H1 (cell line): ENCODE data around the gene CLMP. TPM values are rescaled to one million over a fixed set of nuclear protein-coding genes. Genes with fewer than 3 reads are reported as not detected.

Source experiments
- CTCF ChIA-PET: fragments of 300-600 bp; sonication (Branson Sonifier 250); formaldehyde crosslinking; loops from one replicate; lab custom pipeline; 2021; ENCODE audit not compliant: partially characterized antibody; lab: Charles Lee
- POLR2A ChIA-PET: fragments of 300-600 bp; sonication (Branson Sonifier 250); formaldehyde crosslinking; loops from one replicate; lab custom pipeline; 2021; ENCODE audit warnings: inconsistent platforms; ENCODE audit not compliant: partially characterized antibody; lab: Charles Lee
- DNase-seq, 2 experiments: peaks; one replicate each; pipeline versions ENCODE4 v3.0.0 to v3.0.0-alpha.2; 2010 to 2022; ENCODE audit warnings: low spot score in 2 of 2, low read depth in 1 of 2, mixed read lengths in 1 of 2
- FAIRE-seq: peaks from 2 replicates; lab custom pipeline; 2011; peaks lifted over from hg19 to GRCh38; lab: Jason Lieb, UNC
- H2AFZ ChIP-seq: 2 replicates; pipeline ENCODE4 v1.8.1; 2012; ENCODE audit warnings: low read length, inconsistent platforms
- H2AK5ac ChIP-seq: 2 replicates; pipeline ENCODE4 v1.6.1; 2013; ENCODE audit warnings: low read depth, low read length
- H2BK120ac ChIP-seq: replicated peaks from 2 replicates; pipeline ENCODE3; 2013; ENCODE audit warnings: low read depth, low read length, inconsistent platforms
- H2BK12ac ChIP-seq: 2 replicates; pipeline ENCODE4 v1.6.1; 2013; ENCODE audit warnings: low read depth, low read length
- H2BK15ac ChIP-seq: 2 replicates; pipeline ENCODE4 v1.6.1; 2013; ENCODE audit warnings: low read length
- H2BK20ac ChIP-seq: 2 replicates; pipeline ENCODE4 v1.6.1; 2013; ENCODE audit warnings: low read length
- H2BK5ac ChIP-seq: 2 replicates; pipeline ENCODE4 v1.6.1; 2013; ENCODE audit warnings: low read depth, low read length
- H3K14ac ChIP-seq: 2 replicates; pipeline ENCODE4 v1.6.1; 2013; ENCODE audit warnings: inconsistent platforms; ENCODE audit not compliant: insufficient read length
- H3K18ac ChIP-seq: 2 replicates; pipeline ENCODE4 v1.6.1; 2013; ENCODE audit warnings: low read length; ENCODE audit errors: extremely low read depth
- H3K23ac ChIP-seq: 2 replicates; pipeline ENCODE4 v1.6.1; 2013; ENCODE audit warnings: inconsistent platforms; ENCODE audit not compliant: insufficient read length
- H3K23me2 ChIP-seq: 2 replicates; pipeline ENCODE4 v1.6.1; 2013; ENCODE audit warnings: low read depth, low read length
- H3K27ac ChIP-seq: 2 replicates; pipeline ENCODE4 v1.6.1; 2011; ENCODE audit warnings: low read depth, low read length, inconsistent platforms
- H3K27me3 ChIP-seq, 4 experiments: replicated peaks in 1 of 4; 1 replicate in 1 of 4; 2 replicates in 3 of 4; pipeline versions ENCODE4 v1.6.1 to v1.8.1; 2011 to 2013; ENCODE audit warnings: low read length in 3 of 4, mild to moderate bottlenecking in 3 of 4, inconsistent platforms in 2 of 4, mixed read lengths in 2 of 4, moderate library complexity in 1 of 4; ENCODE audit not compliant: control insufficient read depth in 3 of 4, insufficient read depth in 3 of 4; ENCODE audit errors: extremely low read depth in 1 of 4
- H3K36me3 ChIP-seq, 4 experiments: 2 replicates each; pipeline versions ENCODE4 v1.6.1 to v1.8.1; 2011 to 2013; ENCODE audit warnings: mild to moderate bottlenecking in 4 of 4, low read length in 3 of 4, moderate library complexity in 2 of 4, control low read depth in 1 of 4, inconsistent platforms in 1 of 4; ENCODE audit not compliant: insufficient read depth in 4 of 4, control insufficient read depth in 2 of 4
- H3K4ac ChIP-seq: replicated peaks from 2 replicates; pipeline ENCODE3; 2013; ENCODE audit warnings: low read length, low read depth, mixed read lengths, inconsistent platforms; ENCODE audit not compliant: insufficient read length
- H3K4me1 ChIP-seq, 4 experiments: replicated peaks in 1 of 4; 1 replicate in 1 of 4; 2 replicates in 3 of 4; pipeline versions ENCODE4 v1.6.1 to v1.8.1; 2011 to 2013; ENCODE audit warnings: low read length in 3 of 4, inconsistent platforms in 2 of 4, mixed read lengths in 1 of 4; ENCODE audit not compliant: insufficient read depth in 4 of 4, control insufficient read depth in 3 of 4
- H3K4me2 ChIP-seq, 2 experiments: 2 replicates each; pipeline versions ENCODE4 v1.6.1 to v1.8.1; 2011 to 2013; ENCODE audit warnings: low read depth in 2 of 2, low read length in 2 of 2, control low read depth in 1 of 2, inconsistent platforms in 1 of 2, mild to moderate bottlenecking in 1 of 2; ENCODE audit not compliant: insufficient read depth in 1 of 2
- H3K4me3 ChIP-seq, 4 experiments: fragments of 200-600, 300-600 bp in 1 of 4; sonication (generic), shearing (Covaris generic), sonication (Bioruptor Twin) in 1 of 4; 2 replicates each; pipeline versions ENCODE4 v1.5.1 to v1.8.1; 2011 to 2016; ENCODE audit warnings: low read length in 4 of 4, low read depth in 3 of 4, control low read depth in 2 of 4, inconsistent platforms in 2 of 4, mild to moderate bottlenecking in 2 of 4, mixed read lengths in 1 of 4, moderate library complexity in 1 of 4; ENCODE audit not compliant: insufficient read depth in 2 of 4; ENCODE audit errors: extremely low read depth in 1 of 4
- H3K56ac ChIP-seq: replicated peaks from 2 replicates; pipeline ENCODE3; 2013; ENCODE audit warnings: low read depth, mild to moderate bottlenecking, mixed read lengths, low read length, inconsistent platforms; ENCODE audit not compliant: insufficient read length
- H3K79me1 ChIP-seq: 2 replicates; pipeline ENCODE4 v1.6.1; 2013; ENCODE audit warnings: low read depth, low read length, control low read depth
- H3K79me2 ChIP-seq, 2 experiments: 2 replicates each; pipeline versions ENCODE4 v1.6.1 to v1.8.1; 2012 to 2013; ENCODE audit warnings: low read length in 2 of 2, mild to moderate bottlenecking in 2 of 2, inconsistent platforms in 1 of 2; ENCODE audit not compliant: insufficient read depth in 2 of 2, control insufficient read depth in 1 of 2
- H3K9ac ChIP-seq, 4 experiments: replicated peaks in 1 of 4; 1 replicate in 1 of 4; 2 replicates in 3 of 4; pipeline versions ENCODE4 v1.6.1 to v1.8.1; 2011 to 2013; ENCODE audit warnings: low read depth in 3 of 4, low read length in 3 of 4, control low read depth in 2 of 4, mild to moderate bottlenecking in 2 of 4, moderate library complexity in 2 of 4, inconsistent platforms in 1 of 4; ENCODE audit errors: extremely low read depth in 1 of 4
- H3K9me3 ChIP-seq, 2 experiments: 2 replicates each; pipeline versions ENCODE4 v1.6.1 to v1.8.1; 2012 to 2013; ENCODE audit warnings: mild to moderate bottlenecking in 2 of 2, moderate library complexity in 2 of 2, control low read depth in 1 of 2, inconsistent platforms in 1 of 2, low read depth in 1 of 2, low read length in 1 of 2, mixed read lengths in 1 of 2; ENCODE audit not compliant: insufficient read depth in 2 of 2
- H4K20me1 ChIP-seq, 2 experiments: replicated peaks in 1 of 2; 2 replicates each; pipeline versions ENCODE3 to v1.8.1; 2011 to 2013; ENCODE audit warnings: inconsistent platforms in 2 of 2, low read length in 2 of 2, mild to moderate bottlenecking in 1 of 2; ENCODE audit not compliant: insufficient read depth in 2 of 2, control insufficient read depth in 1 of 2
- H4K5ac ChIP-seq: 2 replicates; pipeline ENCODE4 v1.6.1; 2013; ENCODE audit warnings: low read length, low read depth, mixed read lengths, inconsistent platforms; ENCODE audit not compliant: insufficient read length
- H4K8ac ChIP-seq: 2 replicates; pipeline ENCODE4 v1.8.0; 2013; ENCODE audit warnings: mild to moderate bottlenecking, moderate library complexity, low read length, inconsistent platforms; ENCODE audit not compliant: insufficient read depth; ENCODE audit errors: extremely low read depth
- H4K91ac ChIP-seq: replicated peaks from 2 replicates; pipeline ENCODE3; 2013; ENCODE audit warnings: low read length, mixed read lengths, inconsistent platforms; ENCODE audit not compliant: insufficient read length
- HDAC2 ChIP-seq, 2 experiments: fragments of 300-600 bp in 1 of 2; sonication (generic) in 1 of 2; IDR thresholded peaks; 2 replicates each; pipeline ENCODE4 v1.6.1; 2011 to 2012; ENCODE audit warnings: low read depth in 2 of 2, low read length in 2 of 2, mild to moderate bottlenecking in 2 of 2, moderate library complexity in 2 of 2, borderline replicate concordance in 1 of 2, inconsistent platforms in 1 of 2
- POLR2A ChIP-seq, 2 experiments: IDR thresholded peaks; 1 replicate in 1 of 2; 2 replicates in 1 of 2; pipeline ENCODE4 v1.6.1; 2011; ENCODE audit warnings: low read depth in 2 of 2, low read length in 2 of 2, mild to moderate bottlenecking in 2 of 2; ENCODE audit errors: control extremely low read depth in 1 of 2
- POLR2AphosphoS5 ChIP-seq: IDR thresholded peaks from 2 replicates; pipeline ENCODE4 v1.6.1; 2011; ENCODE audit warnings: low read depth, low read length
- WGBS, 2 experiments: shearing (Covaris generic) in 1 of 2; methylation state at CpG; one replicate each; pipeline versions ENCODE4 v1.1.6 to v1.1.7; 2013 to 2015; ENCODE audit warnings: low lambda C conversion rate in 2 of 2, mixed read lengths in 2 of 2, inconsistent platforms in 1 of 2, low coverage in 1 of 2, missing lambda C conversion rate in 1 of 2; ENCODE audit not compliant: insufficient replicate concordance in 2 of 2, insufficient coverage in 1 of 2, insufficient read length in 1 of 2; ENCODE audit errors: extremely low coverage in 1 of 2, missing lambda C conversion rate in 1 of 2; 5-methylcytosine and 5-hydroxymethylcytosine counted together
- polyA plus RNA-seq, 7 experiments: library from polyadenylated mRNA; depleted of rRNA in 3 of 7; stranded (reverse) in 5 of 7; unstranded in 2 of 7; fragments of >200 nt in 5 of 7; fragments of 200-250 nt in 2 of 7; gene quantifications; 1 replicate in 5 of 7; 2 replicates in 1 of 7; 4 replicates in 1 of 7; pipeline versions ENCODE4 v1.2.1 to v1.2.3, GENCODE V29; 2011 to 2013; ENCODE audit warnings: missing spikeins in 2 of 7, mixed read lengths in 2 of 7
- total RNA-seq: library from RNA; stranded (reverse); fragmentation: NEBNext Ultra II Directional; extraction: Animal tissue kit (Norgen Biotek cat#: 25700); gene quantifications from 2 replicates; pipeline ENCODE4 v1.2.1, GENCODE V29; 2021

Gene CLMP
- total and polyA plus RNA-seq, 2 of the 8 experiments (the other 6 are each of a cell fraction or from before 2014, with no cell fraction given): 9.9 to 24.1 TPM

- Histone ChIP-seq H3K4me3 (no peak overlapping the region), H3K9ac (no peak overlapping the region), H2BK5ac (no peak overlapping the region), H2AFZ (no peak overlapping the region), H2BK120ac (no peak overlapping the region), H3K4me2 (no peak overlapping the region), H2BK12ac (no peak overlapping the region), H4K20me1 (peaks cover 21% of the 10 kb centered on the region in 2 experiments), H3K56ac (no peak overlapping the region), H2AK5ac (no peak overlapping the region), H4K8ac (no peak overlapping the region), H3K79me1 (no peaks in the 10 kb centered on the region; the same call in 1 of the 2 replicates), H3K79me2 (peaks cover 0 to 20% of the 10 kb centered on the region in 2 experiments; a peak in 3 of 4 replicates), H3K23ac (no peak overlapping the region), H3K36me3 (peaks cover 25 to 57% (median 48%) of the 10 kb centered on the region in 4 experiments), H3K4me1 (peaks cover 0 to 5% (median 3%) of the 10 kb centered on the region in 4 experiments; a peak in 4 of 7 replicates), H2BK20ac (no peak overlapping the region), H4K5ac (no peak overlapping the region), H3K4ac (no peak overlapping the region), H3K27me3 (no peaks in the 10 kb centered on the region), H3K23me2 (no peaks in the 10 kb centered on the region), H3K18ac (no peak overlapping the region), H2BK15ac (no peak overlapping the region), H3K27ac (no peak overlapping the region), H3K14ac (no peak overlapping the region), H4K91ac (no peak overlapping the region), H3K9me3 (no peaks in the 10 kb centered on the region)
- WGBS, 2 experiments: 86% methylated on average over 6 of the region's 6 CpGs; no CpG with 5 or more reads in 1 of the 2 experiments
- TF ChIP-seq POLR2AphosphoS5 (peak; percentile 40; the same call in 1 of the 2 replicates), POLR2A (IDR thresholded peaks at IDR 0.05; ENCODE audit: control extremely low read depth in 1 of 2, low read depth in 2 of 2, low read length in 2 of 2) (peak in 1 of 2 experiments; percentile 37; a peak in 1 of 3 replicates), HDAC2 (IDR thresholded peaks at IDR 0.05; ENCODE audit: borderline replicate concordance in 1 of 2, low read depth in 2 of 2, low read length in 2 of 2) (no peak)
- CTCF ChIA-PET: interaction anchor here (0.6 to 5.5 kb wide), 34 partner anchors 8 to 451 kb away, joined by 3 to 58 read pairs (median 5); partner anchors contain the start of gene BSX
- POLR2A ChIA-PET: interaction anchor here (1.0 to 2.5 kb wide), 4 partner anchors 10 to 192 kb away, joined by 3 to 11 read pairs (median 8); no protein-coding TSS in a partner anchor
- DNase-seq (no peak), FAIRE-seq (no peak)
These were observed 139.7 kb downstream of the CLMP start for GRCh38 chr11:123055191-123055901.
